MCF 10A (cell line): ENCODE results near the gene ANTKMT. TPM values are rescaled to one million over a fixed set of nuclear protein-coding genes. Genes with fewer than 3 reads are reported as not detected.

Experiments used
- BruUV-seq: library from RNA; stranded (reverse); fragments of 400-500 nt; replicated peaks from 2 replicates; lab custom pipeline; 2021; lab: Mats Ljungman, UMichigan
- CTCF ChIA-PET: fragments of 300-600 bp; sonication (Branson Sonifier 250); formaldehyde crosslinking; extraction: SDS; loops from one replicate; lab custom pipeline; 2021; ENCODE audit warnings: antibody characterized with exemption, inconsistent platforms; lab: Yijun Ruan, JAX
- POLR2A ChIA-PET: fragments of 300-600, 350-650 bp; sonication (Branson Sonifier 250); formaldehyde crosslinking; extraction: SDS; loops from one replicate; lab custom pipeline; 2020; ENCODE audit warnings: antibody characterized with exemption, inconsistent platforms; lab: Yijun Ruan, JAX
- DNase-seq: peaks from one replicate; pipeline ENCODE4 v3.0.0-alpha.2; 2018; ENCODE audit not compliant: unreplicated experiment
- H3K27ac Mint-ChIP-seq: one replicate; pipeline ENCODE4 v1.8.0; 2022; ENCODE audit warnings: mild to moderate bottlenecking, low read depth, mixed read lengths; ENCODE audit not compliant: unreplicated experiment
- H3K27me3 Mint-ChIP-seq: one replicate; pipeline ENCODE4 v1.8.0; 2022; ENCODE audit warnings: mixed read lengths; ENCODE audit not compliant: insufficient read depth, unreplicated experiment
- H3K36me3 Mint-ChIP-seq: one replicate; pipeline ENCODE4 v1.8.0; 2022; ENCODE audit warnings: mild to moderate bottlenecking, moderate library complexity, mixed read lengths; ENCODE audit not compliant: insufficient read depth, unreplicated experiment
- H3K4me1 Mint-ChIP-seq: one replicate; pipeline ENCODE4 v1.8.0; 2022; ENCODE audit warnings: mixed read lengths; ENCODE audit not compliant: insufficient read depth, unreplicated experiment
- H3K4me3 Mint-ChIP-seq: one replicate; pipeline ENCODE4 v1.8.0; 2022; ENCODE audit warnings: mild to moderate bottlenecking, moderate library complexity, mixed read lengths; ENCODE audit not compliant: unreplicated experiment
- H3K9me3 Mint-ChIP-seq: one replicate; pipeline ENCODE4 v1.8.0; 2022; ENCODE audit warnings: mixed read lengths; ENCODE audit not compliant: unreplicated experiment
- CTCF ChIP-seq: fragments of 200-600 bp; IDR thresholded peaks from one replicate; pipeline ENCODE4 v1.8.0; 2022; ENCODE audit warnings: antibody characterized with exemption, mild to moderate bottlenecking; ENCODE audit not compliant: unreplicated experiment
- intact Hi-C: fragments of 100-400 bp; cut with micrococcal nuclease; formaldehyde crosslinking; loops from 2 replicates; pipeline ENCODE4 v1.14.1; 2022
- total RNA-seq: library from RNA; stranded (reverse); gene quantifications from 2 replicates; pipeline ENCODE4 v1.2.3, GENCODE V29; 2022

Gene ANTKMT
- total RNA-seq, 1 experiment from 2014 or later: 54.7 TPM

GRCh38 chr16:678858-679813 lies 41.8 kb upstream of the ANTKMT start:
- H3K36me3 Mint-ChIP-seq: peaks cover 58% of the 10 kb centered on the region
- ChIA-PET CTCF (interaction anchor here (0.9 to 1.6 kb wide), 3 partner anchors 10 to 31 kb away, joined by 3 to 6 read pairs (median 3); no protein-coding TSS in a partner anchor), POLR2A (interaction anchor here (0.6 to 3.9 kb wide), 9 partner anchors 11 to 142 kb away, joined by 3 to 17 read pairs (median 4); partner anchors contain the start of genes CCDC78, HAGHL and RHOT2)
- H3K27ac Mint-ChIP-seq: no peak overlapping the region
- no peaks in the 10 kb centered on the region for H3K9me3 Mint-ChIP-seq
- intact Hi-C loops: no loop called here
- no peaks in the 10 kb centered on the region for H3K27me3 Mint-ChIP-seq
- no peak for TF ChIP-seq CTCF
- DNase-seq: no peak
- no peak overlapping the region for H3K4me3 Mint-ChIP-seq
- H3K4me1 Mint-ChIP-seq: no peaks in the 10 kb centered on the region
- no TSS peak for BruUV-seq

- BruUV-seq: no TSS peak
- ChIA-PET POLR2A (interaction anchor here (0.7 to 3.9 kb wide), 19 partner anchors 10 to 747 kb away, joined by 3 to 32 read pairs (median 6); partner anchors contain the start of genes CAPN15, CCDC78, FBXL16 and HAGHL), CTCF (interaction anchor here (1.0 kb wide), 1 partner anchor 257 kb away, joined by 4 read pairs; no protein-coding TSS in a partner anchor)
- H3K9me3 Mint-ChIP-seq: no peaks in the 10 kb centered on the region
- H3K4me3 Mint-ChIP-seq: peak within 1 kb of the TSS; percentile 76
- H3K36me3 Mint-ChIP-seq: peaks cover 56% of the 10 kb centered on the region
- peak; percentile 81 for DNase-seq
- H3K27me3 Mint-ChIP-seq: no peaks in the 10 kb centered on the region
- no peaks in the 10 kb centered on the region for H3K4me1 Mint-ChIP-seq
- no peak within 1 kb of the TSS for H3K27ac Mint-ChIP-seq
- intact Hi-C loops: no loop called here
- TF ChIP-seq CTCF: no peak
Observed at GRCh38 chr16:679814-680624, 40.9 kb upstream of the ANTKMT start, which contains the start of gene STUB1. Gene STUB1 (plus strand): TSS chr16:680410. CDS start chr16:680526, 116 bp downstream.

- intact Hi-C loops: no loop called here
Observed at GRCh38 chr16:680625-680945, 40.4 kb upstream of the ANTKMT start.

More at GRCh38 chr16:680625-680945, 40.4 kb upstream of the ANTKMT start:
- BruUV-seq: no TSS peak
- H3K27me3 Mint-ChIP-seq: no peaks in the 10 kb centered on the region
- DNase-seq: no peak
- peaks cover 56% of the 10 kb centered on the region for H3K36me3 Mint-ChIP-seq
- H3K9me3 Mint-ChIP-seq: no peaks in the 10 kb centered on the region
- H3K27ac Mint-ChIP-seq: no peak overlapping the region
- TF ChIP-seq CTCF: no peak
- H3K4me3 Mint-ChIP-seq: peak overlapping the region; percentile 76
- H3K4me1 Mint-ChIP-seq: no peaks in the 10 kb centered on the region
- CTCF ChIA-PET: interaction anchor here (0.6 to 1.8 kb wide), 3 partner anchors 13 to 257 kb away, joined by 3 to 9 read pairs (median 4); partner anchors contain the start of gene RHOT2
- POLR2A ChIA-PET: interaction anchor here (0.7 to 3.9 kb wide), 19 partner anchors 9 to 747 kb away, joined by 3 to 32 read pairs (median 6); partner anchors contain the start of genes ANTKMT, CAPN15, CCDC78 and FBXL16
